Measurements from ENCODE around the gene OR2B6.

OR2B6 gene

GRCh38 chr6:27994616-27995015, 37.6 kb downstream of the OR2B6 start:
- in situ Hi-C loops (cut with HindIII; ENCODE audit: low sequenced_read_pairs) = no loop called here

DNA sequence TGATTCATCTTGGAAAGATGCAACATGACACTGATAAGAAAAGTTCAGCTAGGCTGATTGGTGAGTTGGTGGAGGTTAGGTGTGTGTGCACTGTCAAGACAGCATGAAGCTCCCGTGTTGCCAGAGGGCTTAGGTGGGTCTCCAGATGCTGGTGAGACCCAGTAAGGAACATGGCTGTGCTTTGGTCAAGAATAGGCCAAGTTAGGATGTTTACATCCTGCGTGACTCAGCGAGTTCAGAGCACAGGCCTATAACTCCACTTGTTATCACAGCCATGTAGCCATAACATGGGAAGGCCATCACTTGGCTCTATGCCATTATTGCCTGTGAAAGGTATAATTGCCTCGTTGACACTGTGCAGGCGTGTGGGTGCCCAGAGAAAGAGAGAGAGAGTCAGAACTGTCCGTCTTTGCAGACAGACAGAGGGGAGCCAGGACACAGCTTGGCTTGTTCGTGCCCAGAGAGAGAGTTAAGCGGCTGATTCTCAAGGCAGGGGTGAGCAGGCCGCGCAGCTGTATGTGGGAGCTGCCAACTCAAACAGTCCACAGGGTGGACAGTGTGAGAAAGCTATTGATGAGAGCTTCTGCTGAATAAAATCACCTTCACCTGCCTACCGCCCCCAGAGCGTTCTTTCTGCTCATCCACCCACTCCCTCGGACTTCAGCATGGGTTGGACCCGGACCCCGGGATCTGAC, 43.5 kb downstream of the OR2B6 start:
- in situ Hi-C loops (cut with HindIII; ENCODE audit: low sequenced_read_pairs) = no loop called here

DNA sequence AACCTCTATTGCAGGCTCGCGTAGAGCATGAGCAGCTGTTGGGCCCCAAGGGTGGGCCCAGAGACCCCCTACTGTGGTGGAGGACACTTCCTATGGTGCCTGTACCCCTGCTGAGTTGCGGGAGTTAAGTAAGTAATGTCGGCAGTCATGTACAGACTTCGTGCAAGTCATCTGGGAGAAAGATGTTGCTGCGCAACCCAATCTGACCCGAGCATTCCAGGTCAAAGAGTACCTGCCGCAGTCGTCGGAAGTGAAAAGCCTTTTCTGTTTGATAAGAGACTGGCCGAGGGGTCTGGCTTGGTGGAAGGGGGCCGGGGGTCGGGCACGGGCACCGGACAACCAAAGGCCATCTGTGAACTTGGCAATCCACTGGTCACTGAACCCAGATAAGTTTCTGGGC, 44.3 kb downstream of the OR2B6 start:
- in situ Hi-C loops (cut with HindIII; ENCODE audit: low sequenced_read_pairs) = no loop called here

GRCh38 chr6:28001751-28002150, 44.7 kb downstream of the OR2B6 start:
- in situ Hi-C loops (cut with HindIII; ENCODE audit: low sequenced_read_pairs) = no loop called here

DNA sequence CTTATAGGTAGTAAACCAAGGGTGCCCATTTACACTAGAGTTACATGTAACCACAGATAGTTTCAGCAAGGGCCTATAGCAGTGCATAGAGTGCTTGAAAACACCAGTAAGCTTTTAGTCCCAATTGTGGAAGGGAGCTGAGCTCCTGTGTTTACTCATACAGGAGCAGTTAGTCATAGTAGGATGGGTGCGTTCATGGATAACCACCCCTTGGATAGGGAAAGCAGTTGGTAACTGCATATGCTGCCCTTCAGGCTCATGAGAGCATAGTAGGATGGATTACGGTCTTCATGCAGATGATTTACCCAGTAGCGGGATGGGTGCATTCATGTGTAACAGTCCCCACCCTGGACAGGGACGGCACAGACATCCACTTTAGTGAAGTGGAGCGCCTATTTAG, 45.1 kb downstream of the OR2B6 start:
- in situ Hi-C loops (cut with HindIII; ENCODE audit: low sequenced_read_pairs) = no loop called here

DNA sequence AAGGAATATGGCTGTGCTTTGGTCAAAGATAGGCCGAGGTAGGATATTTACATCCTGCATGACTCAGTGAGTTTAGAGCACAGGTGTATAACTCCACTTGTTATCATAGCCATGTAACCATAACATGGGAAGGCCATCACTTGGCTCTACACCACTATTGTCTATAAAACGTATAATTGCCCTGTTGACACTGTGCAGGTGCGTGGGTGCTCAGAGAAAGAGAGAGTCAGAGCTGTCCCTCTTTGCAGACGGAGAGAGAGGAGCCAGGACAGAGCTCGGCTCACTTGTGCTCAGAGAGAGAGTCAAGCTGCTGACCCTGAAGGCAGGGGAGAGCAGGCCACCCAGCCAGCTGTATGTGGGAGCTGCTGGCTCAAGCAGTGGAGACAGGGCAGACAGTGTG, 46.0 kb downstream of the OR2B6 start:
- in situ Hi-C loops (cut with HindIII; ENCODE audit: low sequenced_read_pairs) = no loop called here

DNA sequence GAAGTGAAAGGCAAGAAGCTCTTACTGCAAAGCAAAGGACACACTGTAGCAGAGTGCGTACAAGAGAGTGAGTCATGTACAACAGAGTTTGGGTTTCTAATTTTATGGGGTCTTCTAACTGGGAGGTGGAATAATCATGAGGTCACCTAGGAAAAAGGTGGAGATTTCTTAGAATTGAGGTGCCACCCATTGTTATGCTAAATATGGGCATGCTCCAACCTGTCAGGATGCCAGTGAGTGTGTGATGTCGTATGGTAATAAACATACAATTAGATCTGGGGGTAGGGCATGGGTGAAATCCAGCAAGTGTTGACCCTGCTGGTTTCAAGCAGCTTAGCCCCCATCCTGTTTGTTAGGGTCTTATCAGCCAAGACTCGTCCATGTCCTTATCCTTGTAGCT, 46.6 kb downstream of the OR2B6 start:
- in situ Hi-C loops (cut with HindIII; ENCODE audit: low sequenced_read_pairs) = no loop called here

DNA sequence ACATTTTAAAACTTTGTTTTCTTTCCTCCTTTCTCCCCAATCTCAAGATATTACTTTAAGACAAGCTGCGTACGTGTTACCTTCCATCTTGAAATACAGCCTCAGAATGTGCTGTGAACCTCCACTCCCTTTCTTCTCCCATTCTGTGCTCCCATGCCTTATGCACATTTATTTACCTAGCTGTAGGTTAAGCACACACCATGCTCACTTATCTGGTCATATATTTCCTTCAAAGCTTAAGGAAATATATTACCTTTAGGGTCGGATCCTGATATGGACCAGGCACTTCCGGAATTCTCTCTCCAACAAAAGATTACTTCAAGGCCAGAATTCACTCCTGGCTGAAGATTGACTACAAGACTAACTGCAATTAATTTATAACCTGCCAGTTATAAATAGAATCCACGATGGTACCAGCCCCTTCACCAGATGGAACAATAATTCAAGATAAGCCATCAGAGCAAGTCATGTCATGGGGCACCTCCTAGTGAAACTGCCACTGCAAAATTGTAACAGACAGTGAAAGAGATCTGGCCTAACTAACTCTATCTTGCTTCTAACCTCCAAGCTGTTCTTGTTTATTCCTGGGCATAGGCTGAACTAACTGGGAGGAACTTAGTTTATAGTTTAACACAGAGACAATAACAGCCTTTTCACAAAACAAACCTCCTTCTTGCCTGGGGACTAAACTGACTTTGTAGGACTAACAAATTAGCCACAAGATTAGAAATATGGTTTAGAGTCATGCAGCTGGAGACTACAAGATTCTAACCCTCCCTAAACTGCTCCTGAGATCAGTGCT, 47.5 kb downstream of the OR2B6 start:
- in situ Hi-C loops (cut with HindIII; ENCODE audit: low sequenced_read_pairs) = no loop called here

GRCh38 chr6:28005152-28005890, 48.3 kb downstream of the OR2B6 start:
- in situ Hi-C loops (cut with HindIII; ENCODE audit: low sequenced_read_pairs) = no loop called here

GRCh38 chr6:28005975-28006374, 48.9 kb downstream of the OR2B6 start:
- in situ Hi-C loops (cut with HindIII; ENCODE audit: low sequenced_read_pairs) = no loop called here
